GM18499 (cell line): ENCODE results near the gene SF3B1.
"Not testable (repeated sequence)": the region's sequence is repeated elsewhere in the genome, so short reads cannot be mapped to it uniquely, and the experiment has no call there.

Experiments used
- ATAC-seq: cut with Tn5 transposase; IDR thresholded peaks from one replicate; pipeline ENCODE4 v1.9.1; 2021; ENCODE audit warnings: moderate number of reproducible peaks; ENCODE audit not compliant: insufficient read depth, unreplicated experiment

SF3B1 gene

GRCh38 chr2:197434541-197435513 lies at the start of gene SF3B1:
TSS of gene SF3B1 (minus strand) at chr2:197435028. CDS start at chr2:197434999, 29 bp downstream.
- peak; percentile 89 for ATAC-seq

- ATAC-seq: not testable (repeated sequence)
Measured at GRCh38 chr2:197484248-197484647, 49.4 kb upstream of the SF3B1 start.

- ATAC-seq: no peak
Measured at GRCh38 chr2:197480165-197481036, 45.6 kb upstream of the SF3B1 start.

GRCh38 chr2:197477797-197478196 lies 43.0 kb upstream of the SF3B1 start:
- no peak for ATAC-seq

- ATAC-seq: no peak
Measured at GRCh38 chr2:197472166-197472565, 37.3 kb upstream of the SF3B1 start.

GRCh38 chr2:197464175-197464574 lies 29.3 kb upstream of the SF3B1 start:
- ATAC-seq: no peak

GRCh38 chr2:197461057-197461456 lies 26.2 kb upstream of the SF3B1 start:
- ATAC-seq: no peak

GRCh38 chr2:197460649-197461048 lies 25.8 kb upstream of the SF3B1 start:
- no peak for ATAC-seq

- ATAC-seq: no peak
Measured at GRCh38 chr2:197455428-197455827, 20.6 kb upstream of the SF3B1 start.

- no peak for ATAC-seq
Measured at GRCh38 chr2:197454923-197455322, 20.1 kb upstream of the SF3B1 start.

GRCh38 chr2:197453914-197454398 lies 19.1 kb upstream of the SF3B1 start:
- peak; percentile 19 for ATAC-seq

- ATAC-seq: peak; percentile 95
Measured at GRCh38 chr2:197453123-197453913, 18.5 kb upstream of the SF3B1 start, which contains the start of gene COQ10B. TSS of gene COQ10B (plus strand) at chr2:197453552. CDS start at chr2:197453561, 9 bp downstream.

- ATAC-seq: no peak
Measured at GRCh38 chr2:197452754-197453122, 17.9 kb upstream of the SF3B1 start.

- ATAC-seq: not testable (repeated sequence)
Measured at GRCh38 chr2:197450935-197451358, 16.1 kb upstream of the SF3B1 start.

- ATAC-seq: no peak
Measured at GRCh38 chr2:197450465-197450864, 15.6 kb upstream of the SF3B1 start.

GRCh38 chr2:197446844-197447243 lies 12.0 kb upstream of the SF3B1 start:
- ATAC-seq: no peak

- ATAC-seq: no peak
Measured at GRCh38 chr2:197445746-197446145, 10.9 kb upstream of the SF3B1 start.

GRCh38 chr2:197442857-197443256 lies 8.0 kb upstream of the SF3B1 start:
- ATAC-seq: no peak

GRCh38 chr2:197437380-197437779 lies 2.6 kb upstream of the SF3B1 start:
- ATAC-seq: no peak
